Activated effector memory CD4-positive, alpha-beta T cell treated with anti-CD3 and anti-CD28 coated beads, Interleukin-2, amount 50 U/mL, for 16 hours (primary cell): ENCODE data around the gene ELP5.

Source experiments
- DNase-seq: peaks from one replicate; pipeline ENCODE4 v3.0.0-alpha.2; 2020

The ELP5 gene

GRCh38 chr17:7258731-7259554, 6.9 kb downstream of the ELP5 start:
- DNase-seq = no peak

- no peak for DNase-seq
Observed at GRCh38 chr17:7259555-7259889, 7.5 kb downstream of the ELP5 start.

GRCh38 chr17:7260151-7260550, 8.1 kb downstream of the ELP5 start:
- DNase-seq = no peak

- peak; percentile 77 for DNase-seq
Observed at GRCh38 chr17:7260651-7261378, 8.8 kb downstream of the ELP5 start.

GRCh38 chr17:7261379-7262191, 9.6 kb downstream of the ELP5 start:
- DNase-seq = peak; percentile 67

- DNase-seq = peak; percentile 68
Observed at GRCh38 chr17:7262192-7262934, 10.3 kb downstream of the ELP5 start, which contains the start of gene CLDN7. TSS of gene CLDN7 (minus strand) at chr17:7262478. CDS start at chr17:7262043, 435 bp downstream.

- peak; percentile 69 for DNase-seq
Observed at GRCh38 chr17:7262935-7263800, 11.2 kb downstream of the ELP5 start.

GRCh38 chr17:7263801-7264078, 11.7 kb downstream of the ELP5 start:
- DNase-seq = no peak

- no peak for DNase-seq
Observed at GRCh38 chr17:7266784-7267183, 14.8 kb downstream of the ELP5 start.

GRCh38 chr17:7279448-7279847, 27.4 kb downstream of the ELP5 start:
- DNase-seq = no peak

- peak; percentile 95 for DNase-seq
Observed at GRCh38 chr17:7280519-7281073, 28.6 kb downstream of the ELP5 start.

- DNase-seq = peak; percentile 93
Observed at GRCh38 chr17:7281074-7281952, 29.3 kb downstream of the ELP5 start, which contains the start of gene SLC2A4. TSS of gene SLC2A4 (plus strand) at chr17:7281718. CDS start at chr17:7281935, 217 bp downstream.

- DNase-seq = no peak
Observed at GRCh38 chr17:7281953-7282751, 30.1 kb downstream of the ELP5 start.

- no peak for DNase-seq
Observed at GRCh38 chr17:7282752-7283321, 30.8 kb downstream of the ELP5 start.

- DNase-seq = no peak
Observed at GRCh38 chr17:7283471-7284216, 31.6 kb downstream of the ELP5 start.

GRCh38 chr17:7284911-7285310, 32.9 kb downstream of the ELP5 start:
- DNase-seq = no peak

- no peak for DNase-seq
Observed at GRCh38 chr17:7285679-7286078, 33.7 kb downstream of the ELP5 start.
